Measurements from ENCODE around the gene CDC25B. TPM values are rescaled to one million over a fixed set of nuclear protein-coding genes. Genes with fewer than 3 reads are reported as not detected.
A peak's percentile ranks its signal among the peaks of the same experiment; 100 is the strongest.

CDC25B gene
- total RNA-seq (2016; rRNA removed; fragmentation: Illumina TruSeq; extraction: Trizol) (14.5 and 19.3 TPM in 2 replicates), polyA plus RNA-seq (2011; rRNA removed) (14.3 and 19.4 TPM in 2 replicates), polyA minus RNA-seq (2011; rRNA and poly(A)+ RNA removed; ENCODE audit: low replicate concordance) (22.5 and 47.0 TPM in 2 replicates), Bru-seq, nascent RNA (percentile 54 among the genes with signal in this experiment), BruChase-seq, experiment 1, labeled RNA remaining after a 6-hour chase (percentile 60 among the genes with signal in this experiment), BruChase-seq, experiment 2, labeled RNA remaining after a 2-hour chase (percentile 55 among the genes with signal in this experiment)
- 5.8 and 5.9 TPM in 2 replicates for total RNA-seq (2016; cell fraction: cytosol; rRNA removed; fragmentation: Illumina TruSeq; extraction: Trizol; ENCODE audit: low read depth)
- 15.3 and 18.9 TPM in 2 replicates for total RNA-seq (2016; cell fraction: insoluble cytoplasmic fraction; rRNA removed; fragmentation: Illumina TruSeq; extraction: Trizol)
- 18.7 and 19.9 TPM in 2 replicates for total RNA-seq (2016; cell fraction: membrane; rRNA removed; fragmentation: Illumina TruSeq; extraction: Trizol)
- 13.9 and 16.9 TPM in 2 replicates for total RNA-seq (2016; cell fraction: nucleus; rRNA removed; fragmentation: Illumina TruSeq; extraction: Trizol)
- 11.6 and 15.6 TPM in 2 replicates for polyA plus RNA-seq (2011; cell fraction: cytosol; rRNA removed)
- 49.0 and 73.9 TPM in 2 replicates for polyA plus RNA-seq (2011; cell fraction: nucleus; rRNA removed)
- polyA plus RNA-seq (2012) = 26.0 and 33.6 TPM in 2 replicates
- polyA plus RNA-seq (2016; cell fraction: cytosol; fragmentation: Illumina TruSeq; extraction: Trizol; ENCODE audit: low read depth) = 10.4 and 11.1 TPM in 2 replicates
- polyA plus RNA-seq (2016; cell fraction: insoluble cytoplasmic fraction; fragmentation: Illumina TruSeq; extraction: Trizol; ENCODE audit: low read depth) = 30.9 and 41.0 TPM in 2 replicates
- 21.7 and 25.1 TPM in 2 replicates for polyA plus RNA-seq (2016; cell fraction: membrane; fragmentation: Illumina TruSeq; extraction: Trizol; ENCODE audit: low read depth)
- 40.4 and 46.6 TPM in 2 replicates for polyA plus RNA-seq (2016; cell fraction: nucleus; fragmentation: Illumina TruSeq; extraction: Trizol; ENCODE audit: insufficient read depth, low read depth)
- polyA minus RNA-seq (2011; cell fraction: cytosol; rRNA and poly(A)+ RNA removed) = 15.7 and 18.9 TPM in 2 replicates
- 11.1 and 13.0 TPM in 2 replicates for polyA minus RNA-seq (2011; cell fraction: nucleus; rRNA and poly(A)+ RNA removed)
- long read RNA-seq, experiment 1, transcript CDC25B-201 (16 exons, 3,597 nt) = major isoform, 7 of 20 reads
- long read RNA-seq, experiment 1, partial matches to known transcripts = 10 of 20 reads
- long read RNA-seq, experiment 1, other reads (novel, unspliced or antisense) = 1 of 20 reads
- long read RNA-seq, experiment 2, transcript CDC25B-201 (16 exons, 3,597 nt) = major isoform, 49 of 91 reads
- long read RNA-seq, experiment 2, partial matches to known transcripts = 31 of 91 reads
- long read RNA-seq, experiment 2, other reads (novel, unspliced or antisense) = 7 of 91 reads

- peak within 1 kb of the TSS; percentile 77 for H3K9ac ChIP-seq (ENCODE audit: insufficient read depth, low read depth, low read length)
- H2AFZ ChIP-seq (ENCODE audit: low read length) = peak within 1 kb of the TSS; percentile 85
- H3K4me1 ChIP-seq (ENCODE audit: insufficient read depth, low read length) = peaks cover 45% of the 10 kb centered on the region
- DNase-seq (ENCODE audit: low spot score) (peak; percentile 91), ATAC-seq (peak; percentile 89), FAIRE-seq (peak; percentile 49)
- intact Hi-C loops (cut with micrococcal nuclease; ENCODE audit: unreplicated experiment) = no loop called here
- WGBS (ENCODE audit: low lambda C conversion rate) = 43% methylated on average over 59 of the region's 69 CpGs
- H3K79me2 ChIP-seq (ENCODE audit: insufficient read depth, low read length) = peaks cover 20% of the 10 kb centered on the region
- BruUV-seq (replicated peaks) = TSS peak; percentile 89
- ChIA-PET POLR2A (interaction anchor here (0.7 to 3.1 kb wide), 7 partner anchors 9 to 905 kb away, joined by 3 to 31 read pairs (median 5); partner anchors contain the start of genes ADISSP, AP5S1, CENPB and SPEF1), CTCF (ENCODE audit: low intra/inter-chr PET ratio, low total read pairs) (interaction anchor here (1.4 kb wide), 2 partner anchors 9 to 22 kb away, joined by 3 read pairs; no protein-coding TSS in a partner anchor)
- H3K4me3 ChIP-seq (replicated peaks in 1 of 3; ENCODE audit: insufficient read depth in 1 of 3, low read depth in 2 of 3, low read length in 3 of 3) = peak within 1 kb of the TSS; percentile 76 to 88 (median 85)
- no peaks in the 10 kb centered on the region; a peak in 1 of 5 replicates for H3K27me3 ChIP-seq (ENCODE audit: control insufficient read depth in 1 of 2, insufficient read depth in 2 of 2, low read length in 2 of 2)
- in situ Hi-C loops (cut with HindIII; ENCODE audit: extremely low pct_ligation_motif_present, low pct_unique_long_range_greater_than_20kb) = no loop called here
- H3K4me2 ChIP-seq (ENCODE audit: low read depth, low read length) = peak within 1 kb of the TSS; percentile 97
- no peaks in the 10 kb centered on the region for H3K9me3 ChIP-seq (ENCODE audit: low read length)
- peak within 1 kb of the TSS; percentile 66 for H3K27ac ChIP-seq (ENCODE audit: extremely low read length, insufficient read depth, low read length)
- peaks cover 6 to 12% of the 10 kb centered on the region in 2 experiments; a peak in 4 of 5 replicates for H3K36me3 ChIP-seq (replicated peaks in 1 of 2; ENCODE audit: control insufficient read depth in 1 of 2, insufficient read depth in 2 of 2, low read length in 2 of 2)
- no peaks in the 10 kb centered on the region for H4K20me1 ChIP-seq (ENCODE audit: insufficient read depth, low read length)
- TF ChIP-seq ARID3A (IDR thresholded peaks at IDR 0.05; ENCODE audit: low read depth, low read length) (peak; percentile 37; the same call in 1 of the 2 replicates), ZNF558 (CRISPR knock-in tag; IDR thresholded peaks at IDR 0.05; ENCODE audit: borderline replicate concordance) (no peak), MLXIP (CRISPR knock-in tag; IDR thresholded peaks at IDR 0.05; ENCODE audit: borderline replicate concordance) (no peak), ZNF275 (CRISPR knock-in tag; IDR thresholded peaks at IDR 0.05; ENCODE audit: borderline replicate concordance) (no peak), KDM1A (CRISPR knock-in tag; IDR thresholded peaks at IDR 0.05) (peak; percentile 99), NKX3-1 (CRISPR knock-in tag; IDR thresholded peaks at IDR 0.05) (no peak), MAZ (IDR thresholded peaks at IDR 0.05; ENCODE audit: borderline replicate concordance, low read depth, low read length) (peak; percentile 75; the same call in 1 of the 2 replicates), MAZ (CRISPR knock-in tag; IDR thresholded peaks at IDR 0.05; ENCODE audit: low read depth) (peak; percentile 48; the same call in 1 of the 2 replicates)
These were observed at the start of gene CDC25B for GRCh38 chr20:3795511-3796468. Gene CDC25B, plus strand, starts transcription at chr20:3796310. Its CDS starts 222 bp downstream, at chr20:3796532.

Measured in HepG2 (cell line).